Smooth muscle cell (in vitro differentiated cells): Measurements from ENCODE around the gene PLAC9. TPM values are rescaled to one million over a fixed set of nuclear protein-coding genes. Genes with fewer than 3 reads are reported as not detected.

Experiments
- DNase-seq: peaks from one replicate; lab custom pipeline; 2025; ENCODE audit not compliant: unreplicated experiment; lab: John Stamatoyannopoulos, UW
- H2AFZ ChIP-seq: fragments of 200-600 bp; sonication (generic); 2 replicates; pipeline ENCODE4 v1.6.0; 2016; ENCODE audit warnings: antibody characterized with exemption, low read depth, mild to moderate bottlenecking
- H3F3A ChIP-seq: fragments of 200-600 bp; sonication (generic); 2 replicates; pipeline ENCODE4 v1.6.0; 2017; ENCODE audit warnings: antibody characterized with exemption, low read depth
- H3K27ac ChIP-seq: fragments of 200-600 bp; sonication (generic); 2 replicates; pipeline ENCODE4 v1.5.1; 2016; ENCODE audit warnings: low read depth, mild to moderate bottlenecking
- H3K27me3 ChIP-seq: fragments of 200-600 bp; sonication (generic); 2 replicates; pipeline ENCODE4 v1.6.1; 2016; ENCODE audit warnings: low read depth, mild to moderate bottlenecking
- H3K36me3 ChIP-seq: fragments of 200-600 bp; sonication (generic); 2 replicates; pipeline ENCODE4 v1.5.1; 2016; ENCODE audit warnings: low read depth
- H3K4me1 ChIP-seq: fragments of 200-600 bp; sonication (generic); 2 replicates; pipeline ENCODE4 v1.5.1; 2016; ENCODE audit warnings: low read depth
- H3K4me2 ChIP-seq: fragments of 200-600 bp; sonication (generic); 2 replicates; pipeline ENCODE4 v1.6.0; 2016; ENCODE audit warnings: mild to moderate bottlenecking
- H3K4me3 ChIP-seq: fragments of 200-600 bp; sonication (generic); 2 replicates; pipeline ENCODE4 v1.5.1; 2016; ENCODE audit warnings: mild to moderate bottlenecking
- H3K79me2 ChIP-seq: fragments of 200-600 bp; sonication (generic); 2 replicates; pipeline ENCODE4 v1.6.0; 2016; ENCODE audit warnings: low read depth, mild to moderate bottlenecking
- H3K9ac ChIP-seq: fragments of 200-600 bp; sonication (generic); 2 replicates; pipeline ENCODE4 v1.6.0; 2016; ENCODE audit warnings: low read depth
- H3K9me3 ChIP-seq: fragments of 200-600 bp; sonication (generic); replicated peaks from 2 replicates; pipeline ENCODE4 v1.5.1; 2016; ENCODE audit warnings: low read depth
- H4K20me1 ChIP-seq: fragments of 200-600 bp; sonication (generic); 2 replicates; pipeline ENCODE4 v1.6.0; 2016; ENCODE audit warnings: low read depth
- WGBS: methylation state at CpG from one replicate; pipeline ENCODE4 v1.1.7; 2016; ENCODE audit warnings: low lambda C conversion rate; 5-methylcytosine and 5-hydroxymethylcytosine counted together
- polyA plus RNA-seq: library from polyadenylated mRNA; unstranded; fragments of >200 nt; fragmentation: Nextera tagmentation; extraction: Ambion mirVana; gene quantifications from 2 replicates; pipeline ENCODE4 v1.2.1, GENCODE V29; 2016
- total RNA-seq: library from RNA; depleted of rRNA; stranded (reverse); fragments of >200 nt; gene quantifications from 2 replicates; pipeline ENCODE4 v1.2.3, GENCODE V29; 2014
- TF ChIP-seq, protein P1 (sequence below): fragments of 200-600 bp; sonication (generic); IDR thresholded peaks from 2 replicates; pipeline ENCODE4 v1.5.1; 2017; ENCODE audit warnings: borderline replicate concordance, mild to moderate bottlenecking, antibody characterized with exemption; ENCODE audit not compliant: insufficient read depth, poor library complexity, severe bottlenecking

PLAC9 gene
- total and polyA plus RNA-seq, 2 experiments from 2014 or later, result 1.5 to 23.7 TPM

- peaks cover 97% of the 10 kb centered on the region for H4K20me1 ChIP-seq
- H3K9ac ChIP-seq, result no peak overlapping the region
- no peaks in the 10 kb centered on the region for H3K4me1 ChIP-seq
- H3K27me3 ChIP-seq, result no peaks in the 10 kb centered on the region
- no peak overlapping the region for H3K4me3 ChIP-seq
- no peaks in the 10 kb centered on the region for H3F3A ChIP-seq
- DNase-seq, result no peak
- H3K36me3 ChIP-seq, result no peaks in the 10 kb centered on the region
- no peak overlapping the region for H3K4me2 ChIP-seq
- TF ChIP-seq, protein P1, sequence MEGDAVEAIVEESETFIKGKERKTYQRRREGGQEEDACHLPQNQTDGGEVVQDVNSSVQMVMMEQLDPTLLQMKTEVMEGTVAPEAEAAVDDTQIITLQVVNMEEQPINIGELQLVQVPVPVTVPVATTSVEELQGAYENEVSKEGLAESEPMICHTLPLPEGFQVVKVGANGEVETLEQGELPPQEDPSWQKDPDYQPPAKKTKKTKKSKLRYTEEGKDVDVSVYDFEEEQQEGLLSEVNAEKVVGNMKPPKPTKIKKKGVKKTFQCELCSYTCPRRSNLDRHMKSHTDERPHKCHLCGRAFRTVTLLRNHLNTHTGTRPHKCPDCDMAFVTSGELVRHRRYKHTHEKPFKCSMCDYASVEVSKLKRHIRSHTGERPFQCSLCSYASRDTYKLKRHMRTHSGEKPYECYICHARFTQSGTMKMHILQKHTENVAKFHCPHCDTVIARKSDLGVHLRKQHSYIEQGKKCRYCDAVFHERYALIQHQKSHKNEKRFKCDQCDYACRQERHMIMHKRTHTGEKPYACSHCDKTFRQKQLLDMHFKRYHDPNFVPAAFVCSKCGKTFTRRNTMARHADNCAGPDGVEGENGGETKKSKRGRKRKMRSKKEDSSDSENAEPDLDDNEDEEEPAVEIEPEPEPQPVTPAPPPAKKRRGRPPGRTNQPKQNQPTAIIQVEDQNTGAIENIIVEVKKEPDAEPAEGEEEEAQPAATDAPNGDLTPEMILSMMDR, result no peak
- no peak overlapping the region for H2AFZ ChIP-seq
- no peaks in the 10 kb centered on the region for H3K9me3 ChIP-seq
- WGBS, result 81% methylated on average over 5 of the region's 5 CpGs
- no peak overlapping the region for H3K27ac ChIP-seq
- H3K79me2 ChIP-seq, result peaks cover 22% of the 10 kb centered on the region
Observed at GRCh38 chr10:80172896-80173295, 40.4 kb downstream of the PLAC9 start.

DNA sequence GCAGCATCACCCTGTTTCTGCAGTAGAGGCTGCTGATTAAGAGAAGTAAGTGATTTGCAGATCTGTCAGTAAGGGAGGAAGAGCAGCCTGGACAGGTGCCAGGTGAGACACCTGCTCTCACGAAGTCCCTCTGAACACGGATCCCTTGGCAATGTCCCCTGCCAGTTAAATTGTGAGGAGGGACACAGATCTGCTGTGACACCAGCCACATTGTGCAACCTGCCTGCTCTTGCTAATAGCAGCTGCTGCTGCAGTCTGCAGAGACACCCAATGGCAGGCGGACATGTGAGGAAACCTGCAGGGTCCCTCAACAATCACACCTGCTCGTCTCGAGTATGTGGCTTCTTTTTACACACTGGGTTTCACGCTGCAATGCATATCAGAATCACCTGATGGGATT, 40.9 kb downstream of the PLAC9 start:
- no peaks in the 10 kb centered on the region for H3K4me1 ChIP-seq
- no peaks in the 10 kb centered on the region for H3K36me3 ChIP-seq
- H3K27me3 ChIP-seq, result no peaks in the 10 kb centered on the region
- TF ChIP-seq, protein P1, result no peak
- no peak overlapping the region for H3K9ac ChIP-seq
- H3F3A ChIP-seq, result no peaks in the 10 kb centered on the region
- no peak for DNase-seq
- no peaks in the 10 kb centered on the region for H3K9me3 ChIP-seq
- H3K4me2 ChIP-seq, result no peak overlapping the region
- H2AFZ ChIP-seq, result no peak overlapping the region
- no peak overlapping the region for H3K4me3 ChIP-seq
- peaks cover 97% of the 10 kb centered on the region for H4K20me1 ChIP-seq
- H3K27ac ChIP-seq, result no peak overlapping the region
- WGBS, result 95% methylated on average over 6 of the region's 6 CpGs
- peaks cover 22% of the 10 kb centered on the region for H3K79me2 ChIP-seq

DNA sequence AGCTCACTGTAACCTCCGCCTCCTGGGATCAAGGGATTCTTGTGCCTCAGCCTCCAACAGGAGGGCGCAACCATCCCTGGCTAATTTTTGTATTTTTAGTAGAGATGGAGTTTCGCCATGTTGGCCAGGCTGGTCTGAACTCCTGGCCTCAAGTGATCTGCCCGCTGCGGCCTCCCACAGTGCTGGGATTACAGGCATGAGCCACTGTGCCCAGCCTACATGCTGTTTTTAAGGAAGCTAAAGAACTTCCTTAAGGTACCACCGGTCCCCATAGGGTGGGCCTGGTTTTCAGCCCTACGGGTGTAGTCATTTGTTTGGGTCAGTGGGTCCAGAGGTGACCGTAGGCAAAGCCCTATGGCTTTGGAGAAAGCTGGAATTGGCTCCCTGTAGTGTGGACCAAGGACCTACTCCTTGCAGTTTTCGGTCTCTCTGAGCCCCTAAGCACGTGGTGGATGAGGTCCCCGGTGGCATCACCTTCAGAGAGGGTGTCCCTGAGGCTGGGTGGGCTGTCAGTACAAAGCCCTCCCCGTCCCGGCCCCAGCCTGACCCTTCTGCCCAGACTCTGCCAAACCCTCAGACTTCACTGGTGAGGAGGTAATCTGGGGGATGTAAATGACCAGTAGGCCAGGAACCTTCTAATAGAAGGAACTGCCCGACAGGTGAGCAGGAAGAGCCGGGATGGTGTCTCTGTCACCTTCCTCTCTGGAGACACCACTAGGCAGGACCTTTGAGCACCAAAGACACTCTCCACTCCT, 42.3 kb downstream of the PLAC9 start:
- 98% methylated on average over 15 of the region's 15 CpGs for WGBS
- Histone ChIP-seq H3K4me2 (no peak overlapping the region), H3F3A (no peaks in the 10 kb centered on the region), H3K9me3 (no peaks in the 10 kb centered on the region), H3K27ac (no peak overlapping the region), H3K36me3 (no peaks in the 10 kb centered on the region), H3K4me1 (no peaks in the 10 kb centered on the region), H2AFZ (no peak overlapping the region), H3K27me3 (no peaks in the 10 kb centered on the region), H4K20me1 (peaks cover 97% of the 10 kb centered on the region), H3K79me2 (peaks cover 29% of the 10 kb centered on the region), H3K9ac (no peak overlapping the region), H3K4me3 (no peak overlapping the region)
- TF ChIP-seq, protein P1, result no peak
- no peak for DNase-seq

DNA sequence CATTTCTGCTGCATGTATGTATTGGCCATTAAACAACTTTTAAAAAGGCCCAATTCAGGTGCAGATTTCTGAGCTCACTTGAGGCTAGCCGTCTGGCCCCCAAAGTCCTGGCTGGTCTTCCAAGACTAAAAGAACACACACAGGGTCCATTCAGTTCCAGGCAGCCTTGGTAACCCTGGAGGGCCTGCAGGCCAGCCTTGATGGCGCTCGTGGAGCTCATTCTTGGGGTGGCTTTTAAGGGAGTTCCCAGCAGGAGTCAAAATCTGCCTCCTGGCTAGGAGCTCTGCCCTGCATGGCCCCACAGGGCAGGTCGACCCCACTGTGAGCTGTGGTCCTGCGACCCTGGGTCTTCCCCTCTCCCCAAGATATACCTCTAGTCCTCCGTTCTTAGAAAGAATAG, 44.0 kb downstream of the PLAC9 start:
- no peak overlapping the region for H2AFZ ChIP-seq
- H3F3A ChIP-seq, result no peaks in the 10 kb centered on the region
- no peak overlapping the region for H3K27ac ChIP-seq
- no peaks in the 10 kb centered on the region for H3K9me3 ChIP-seq
- DNase-seq, result no peak
- H3K27me3 ChIP-seq, result no peaks in the 10 kb centered on the region
- no peak overlapping the region for H3K4me2 ChIP-seq
- no peaks in the 10 kb centered on the region for H3K36me3 ChIP-seq
- WGBS, result 96% methylated on average over 6 of the region's 6 CpGs
- H4K20me1 ChIP-seq, result peaks cover 99% of the 10 kb centered on the region
- TF ChIP-seq, protein P1, result no peak
- no peak overlapping the region for H3K9ac ChIP-seq
- peaks cover 45% of the 10 kb centered on the region for H3K79me2 ChIP-seq
- H3K4me1 ChIP-seq, result no peaks in the 10 kb centered on the region
- H3K4me3 ChIP-seq, result no peak overlapping the region
